Effector memory CD4-positive, alpha-beta T cell (primary cell): ENCODE results near the gene TRPM2.

ENCODE experiments used
- DNase-seq, 3 donors: peaks; one replicate each; pipeline ENCODE4 v3.0.0-alpha.2; 2020
- H3K27ac ChIP-seq: 2 replicates; pipeline ENCODE4 v1.7.0; 2013; ENCODE audit warnings: mild to moderate bottlenecking, low read length, moderate library complexity; ENCODE audit not compliant: insufficient read depth, poor library complexity, severe bottlenecking
- H3K27me3 ChIP-seq: replicated peaks from 2 replicates; pipeline ENCODE4 v1.7.0; 2013; ENCODE audit warnings: mild to moderate bottlenecking, low read length; ENCODE audit not compliant: insufficient read depth, control insufficient read depth, poor library complexity, severe bottlenecking
- H3K36me3 ChIP-seq: 2 replicates; pipeline ENCODE4 v1.7.0; 2013; ENCODE audit warnings: mild to moderate bottlenecking, low read length, moderate library complexity; ENCODE audit not compliant: control insufficient read depth, insufficient read depth
- H3K4me1 ChIP-seq: 2 replicates; pipeline ENCODE4 v1.7.0; 2013; ENCODE audit warnings: low read length, mild to moderate bottlenecking; ENCODE audit not compliant: control insufficient read depth, insufficient read depth, poor library complexity, severe bottlenecking
- H3K4me3 ChIP-seq: 2 replicates; pipeline ENCODE4 v1.7.0; 2013; ENCODE audit warnings: low read length, low read depth, mild to moderate bottlenecking; ENCODE audit not compliant: insufficient read depth, poor library complexity, severe bottlenecking
- H3K9me3 ChIP-seq: 2 replicates; pipeline ENCODE4 v1.7.0; 2013; ENCODE audit warnings: mild to moderate bottlenecking, low read length, moderate library complexity; ENCODE audit not compliant: control insufficient read depth

TRPM2 gene

DNA sequence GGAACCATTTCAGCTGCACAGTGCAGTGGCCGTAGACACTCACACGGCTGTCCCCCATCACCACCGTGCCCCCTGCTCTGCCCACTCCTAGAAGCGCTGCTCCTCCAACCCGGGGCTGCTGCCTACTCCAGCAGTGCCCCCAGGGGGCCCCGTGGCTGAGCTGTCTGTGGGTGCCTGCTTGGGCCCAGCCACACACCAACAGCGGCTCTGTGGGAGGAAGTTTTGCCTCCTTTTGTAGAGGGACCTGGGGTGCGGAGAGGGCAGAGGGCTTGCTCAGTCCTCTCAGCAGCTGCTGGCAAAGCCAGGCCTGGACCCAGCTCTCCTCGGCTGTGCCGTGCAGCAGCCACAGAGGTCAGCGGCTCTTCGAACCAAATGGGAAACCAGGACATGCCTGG is 90.5 kb downstream of the TRPM2 start:
- no peak overlapping the region for H3K4me3 ChIP-seq
- H3K9me3 ChIP-seq = no peaks in the 10 kb centered on the region
- no peaks in the 10 kb centered on the region for H3K4me1 ChIP-seq
- DNase-seq = no peak
- no peaks in the 10 kb centered on the region for H3K27me3 ChIP-seq
- H3K36me3 ChIP-seq = no peaks in the 10 kb centered on the region
- no peak overlapping the region for H3K27ac ChIP-seq

DNA sequence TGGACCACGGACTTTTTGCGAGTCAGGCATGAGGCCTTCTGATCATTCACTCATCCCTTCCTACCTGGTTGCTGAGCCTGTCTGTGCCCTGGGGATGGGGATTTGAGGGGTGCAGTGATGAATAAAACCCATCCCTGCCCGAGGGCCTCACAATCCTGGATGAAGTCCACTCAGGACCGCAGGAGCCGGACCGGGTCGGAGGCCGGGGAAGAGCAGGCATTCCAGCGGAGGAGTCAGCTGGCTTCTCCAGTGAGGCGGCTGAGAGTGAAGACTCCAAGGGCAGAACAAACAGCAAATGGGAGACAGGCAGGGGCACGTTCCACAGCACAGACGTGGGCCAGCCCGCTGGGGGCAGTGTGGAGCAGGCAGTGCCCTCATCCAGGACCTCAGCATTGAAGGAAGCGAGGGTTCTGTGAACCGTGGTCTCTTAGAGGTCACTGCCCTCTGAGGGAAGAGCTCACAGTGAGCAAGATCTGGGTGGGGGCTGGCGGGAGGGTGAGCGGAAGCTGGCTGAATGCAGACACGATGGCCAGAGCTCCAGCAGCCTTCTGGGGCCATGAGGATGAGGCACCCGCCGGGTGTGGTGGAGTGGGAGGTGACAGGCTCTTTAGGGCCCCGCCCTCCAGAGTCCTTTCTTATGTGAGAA is 91.0 kb downstream of the TRPM2 start:
- no peaks in the 10 kb centered on the region for H3K9me3 ChIP-seq
- no peaks in the 10 kb centered on the region for H3K27me3 ChIP-seq
- H3K4me3 ChIP-seq = no peak overlapping the region
- H3K36me3 ChIP-seq = no peaks in the 10 kb centered on the region
- no peak for DNase-seq
- H3K27ac ChIP-seq = no peak overlapping the region
- H3K4me1 ChIP-seq = no peaks in the 10 kb centered on the region

DNA sequence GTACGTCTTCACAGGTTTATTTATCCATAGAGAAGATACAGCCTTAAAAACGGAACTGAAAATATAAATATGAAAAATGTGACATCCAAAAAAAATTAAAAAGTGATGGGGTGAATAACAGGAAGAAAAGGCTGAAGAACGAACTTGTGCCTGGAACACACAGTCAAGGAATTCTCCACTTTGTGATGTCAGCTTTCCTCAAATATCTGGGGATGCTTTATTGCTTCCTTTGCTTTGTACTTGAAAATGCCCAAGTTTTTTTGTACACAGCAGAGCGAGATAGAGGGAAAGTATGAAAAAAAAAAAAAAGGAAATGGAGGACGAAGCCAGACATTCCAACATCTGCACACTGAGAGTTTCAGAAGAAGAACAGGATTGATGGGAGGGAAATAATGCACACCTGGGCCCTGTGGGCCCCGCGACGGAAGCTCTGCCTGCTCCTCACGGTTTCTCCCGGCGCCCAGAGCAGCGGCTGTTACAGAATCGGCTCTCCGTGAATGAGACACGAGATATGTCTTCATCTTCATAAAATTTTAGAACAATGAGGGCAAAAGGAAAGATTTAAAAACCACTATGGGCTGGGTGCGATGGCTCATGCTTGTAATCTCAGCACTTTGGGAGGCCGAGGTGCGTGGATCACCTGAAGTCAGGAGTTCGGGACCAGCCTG is 91.9 kb downstream of the TRPM2 start:
- Histone ChIP-seq H3K4me3 (no peak overlapping the region), H3K36me3 (no peaks in the 10 kb centered on the region), H3K27ac (no peak overlapping the region), H3K27me3 (no peaks in the 10 kb centered on the region), H3K4me1 (no peaks in the 10 kb centered on the region), H3K9me3 (no peaks in the 10 kb centered on the region)
- no peak for DNase-seq

DNA sequence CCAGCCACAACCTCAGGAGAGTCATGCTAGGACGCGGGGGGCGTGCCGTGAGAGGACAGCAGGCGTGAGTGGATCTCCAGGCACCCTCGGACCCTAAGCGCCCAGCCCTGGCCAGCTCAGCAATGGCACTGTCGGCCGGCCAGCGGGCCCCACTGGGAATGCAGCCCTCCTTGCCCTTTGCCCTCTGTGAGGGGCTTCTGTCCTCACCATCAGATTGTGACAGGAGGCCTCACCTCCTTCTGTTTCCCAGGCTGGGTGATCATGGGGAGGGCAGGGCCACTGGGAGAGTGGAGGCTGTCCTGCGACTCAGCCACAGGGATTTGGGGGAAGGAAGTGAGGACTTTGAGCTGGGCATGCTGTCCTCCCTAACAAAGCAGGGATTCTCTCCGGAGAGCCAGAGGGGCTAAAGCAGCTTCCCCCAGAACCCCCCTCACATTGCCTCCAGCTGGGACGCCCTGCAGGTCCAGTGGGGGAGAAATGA is 95.3 kb downstream of the TRPM2 start:
- no peaks in the 10 kb centered on the region for H3K27me3 ChIP-seq
- no peaks in the 10 kb centered on the region for H3K9me3 ChIP-seq
- no peak for DNase-seq
- no peaks in the 10 kb centered on the region for H3K4me1 ChIP-seq
- no peaks in the 10 kb centered on the region for H3K36me3 ChIP-seq
- H3K4me3 ChIP-seq = no peak overlapping the region
- H3K27ac ChIP-seq = no peak overlapping the region

DNA sequence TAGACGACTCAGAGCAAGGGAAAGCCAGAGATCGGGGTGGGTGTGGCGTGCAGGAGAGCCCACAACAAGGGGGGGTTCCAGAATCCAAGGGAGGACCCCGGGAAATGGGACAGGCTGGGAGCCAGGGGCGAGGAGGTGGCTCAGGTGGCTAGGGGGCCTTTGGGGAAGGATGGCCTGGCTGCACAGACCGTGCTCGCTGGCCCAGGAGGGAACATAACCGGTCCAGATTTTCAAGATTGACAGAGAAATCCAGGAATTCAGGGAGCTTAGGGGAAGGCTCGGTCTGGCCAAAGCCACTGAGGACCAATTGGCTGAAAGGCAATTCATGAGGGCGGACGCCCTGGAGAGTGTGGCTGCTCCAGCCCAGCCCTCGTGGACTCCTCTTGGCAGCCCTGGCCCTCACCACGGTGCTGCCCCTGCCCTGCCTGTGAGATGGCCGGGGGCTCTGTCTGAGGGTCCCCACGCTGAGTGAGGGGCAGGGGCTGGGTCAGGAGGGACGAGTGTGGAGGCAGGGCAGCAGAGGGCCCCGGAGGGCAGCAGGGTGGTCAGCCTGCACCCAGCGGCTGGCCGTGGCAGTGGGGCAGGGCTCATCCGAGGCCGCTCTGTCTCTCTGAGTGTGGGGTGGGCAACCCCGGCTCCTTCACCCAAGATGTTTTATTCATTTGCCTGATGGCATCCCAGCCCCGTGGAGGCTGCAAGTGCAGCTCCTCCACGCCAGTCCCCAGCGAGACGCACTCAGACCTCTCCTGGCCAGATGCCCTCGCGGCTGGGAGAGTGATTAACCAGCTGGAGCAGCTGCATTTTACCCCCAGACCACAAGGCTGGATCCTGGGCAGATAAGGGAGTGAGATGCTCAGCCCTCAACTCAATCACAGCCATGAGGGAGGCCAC is 96.3 kb downstream of the TRPM2 start:
- Histone ChIP-seq H3K4me3 (no peak overlapping the region), H3K27ac (no peak overlapping the region), H3K36me3 (no peaks in the 10 kb centered on the region), H3K9me3 (no peaks in the 10 kb centered on the region), H3K4me1 (no peaks in the 10 kb centered on the region), H3K27me3 (no peaks in the 10 kb centered on the region)
- DNase-seq = no peak

DNA sequence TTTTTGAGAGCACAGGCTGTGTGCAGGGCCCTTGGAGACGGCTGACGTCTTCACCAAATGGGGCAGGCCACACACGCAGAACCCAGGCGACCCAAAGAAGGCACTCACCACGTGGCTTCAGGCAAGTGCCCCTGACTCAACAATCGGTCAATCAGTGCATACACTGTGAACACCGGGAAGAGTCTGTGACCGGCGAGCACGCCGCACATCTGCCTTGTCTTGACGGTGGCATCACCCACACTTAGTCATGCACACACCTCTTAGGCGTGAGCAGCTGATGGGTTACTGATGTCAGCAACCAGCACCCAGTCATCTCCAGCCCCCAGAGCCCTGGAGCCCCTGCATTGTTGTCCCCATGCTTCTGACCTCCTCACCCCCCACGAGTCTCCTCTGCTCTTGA is 97.0 kb downstream of the TRPM2 start:
- no peak overlapping the region for H3K4me3 ChIP-seq
- no peaks in the 10 kb centered on the region for H3K27me3 ChIP-seq
- no peak for DNase-seq
- H3K4me1 ChIP-seq = no peaks in the 10 kb centered on the region
- no peaks in the 10 kb centered on the region for H3K36me3 ChIP-seq
- H3K9me3 ChIP-seq = no peaks in the 10 kb centered on the region
- no peak overlapping the region for H3K27ac ChIP-seq

DNA sequence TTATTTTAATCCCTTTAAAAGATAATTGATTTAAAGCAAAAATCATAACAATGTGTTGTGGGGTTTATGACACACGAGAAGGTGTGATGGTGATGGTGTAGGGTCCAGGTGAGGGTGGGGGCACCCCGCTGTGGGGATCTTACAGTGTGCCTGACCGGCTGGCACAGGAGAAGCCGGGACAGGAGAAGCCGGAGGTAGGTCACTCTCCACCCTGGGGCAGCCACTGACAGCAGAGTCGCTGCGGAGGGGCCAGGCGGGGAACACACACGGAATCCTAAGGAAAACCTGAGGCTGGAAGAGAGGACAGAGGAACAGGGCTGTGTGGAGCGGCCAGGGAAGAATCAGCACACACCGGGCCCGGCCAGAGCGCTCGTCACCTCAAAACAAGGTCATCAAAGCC is 97.6 kb downstream of the TRPM2 start:
- no peak for DNase-seq
- Histone ChIP-seq H3K27me3 (no peaks in the 10 kb centered on the region), H3K27ac (no peak overlapping the region), H3K4me3 (no peak overlapping the region), H3K4me1 (peaks cover 2% of the 10 kb centered on the region), H3K36me3 (no peaks in the 10 kb centered on the region), H3K9me3 (no peaks in the 10 kb centered on the region)

DNA sequence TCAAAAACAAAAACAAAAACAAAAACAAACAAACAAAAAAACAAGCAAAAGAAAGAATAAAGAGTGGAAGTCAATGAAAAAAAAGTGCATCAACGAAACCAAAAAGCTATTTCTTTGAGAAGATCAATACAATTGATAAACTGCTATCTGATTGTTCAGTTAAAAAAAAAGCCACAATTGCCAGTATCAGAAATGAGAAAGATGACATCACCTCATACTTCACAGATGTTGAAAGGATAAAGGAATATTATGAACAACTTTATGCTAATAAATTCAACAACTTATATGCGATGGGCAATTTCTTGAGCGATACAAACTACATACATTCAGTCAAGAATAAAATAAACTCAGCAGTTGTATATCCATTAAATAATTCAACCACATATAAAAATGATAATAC is 99.7 kb downstream of the TRPM2 start:
- Histone ChIP-seq H3K27ac (no peak overlapping the region), H3K9me3 (no peaks in the 10 kb centered on the region), H3K4me3 (no peak overlapping the region), H3K36me3 (no peaks in the 10 kb centered on the region), H3K4me1 (peaks cover 7% of the 10 kb centered on the region), H3K27me3 (no peaks in the 10 kb centered on the region)
- DNase-seq = no peak

DNA sequence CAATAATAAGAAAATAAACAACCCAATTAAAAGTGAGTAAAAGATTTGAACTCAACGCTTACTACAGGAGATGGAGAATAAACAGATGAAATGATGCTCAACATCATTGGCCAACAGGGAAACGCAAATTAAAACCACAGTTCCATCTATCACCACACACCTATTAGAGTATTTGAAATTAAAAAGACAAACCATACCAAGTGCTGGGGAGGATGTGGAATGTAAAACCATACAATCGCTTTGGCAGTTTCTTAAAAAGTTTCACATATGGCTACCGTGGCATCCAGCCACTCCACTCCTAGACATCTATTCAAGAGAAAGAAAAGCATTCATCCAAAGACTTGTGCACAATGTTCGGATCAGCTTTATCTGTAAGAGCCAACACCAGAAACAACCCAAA is 100.6 kb downstream of the TRPM2 start:
- DNase-seq = no peak
- no peaks in the 10 kb centered on the region for H3K9me3 ChIP-seq
- H3K4me1 ChIP-seq = peaks cover 7% of the 10 kb centered on the region
- no peak overlapping the region for H3K4me3 ChIP-seq
- H3K27me3 ChIP-seq = no peaks in the 10 kb centered on the region
- H3K27ac ChIP-seq = no peak overlapping the region
- no peaks in the 10 kb centered on the region for H3K36me3 ChIP-seq
